ENCODE data around the gene OR1A2.

GRCh38 chr17:3213587-3213986, 16.3 kb downstream of the OR1A2 start:
- no peak for TF ChIP-seq CTCF (tag by site-specific recombination; IDR thresholded peaks at IDR 0.05)
- no peak for TF ChIP-seq REST (tag by site-specific recombination; IDR thresholded peaks at IDR 0.05)
- TF ChIP-seq ZBTB21 (tag by site-specific recombination; IDR thresholded peaks at IDR 0.05) = no peak
- no peak for TF ChIP-seq KLF9 (tag by site-specific recombination; IDR thresholded peaks at IDR 0.05; ENCODE audit: low read depth)
